Stomach (tissue), 9 donors: ENCODE measurements around the gene FOLR1. TPM values are rescaled to one million over a fixed set of nuclear protein-coding genes. Genes with fewer than 3 reads are reported as not detected.
"Not testable (repeated sequence)": the region's sequence is repeated elsewhere in the genome, so short reads cannot be mapped to it uniquely, and the experiment has no call there.

Experiments
- DNase-seq, 2 donors: peaks; one replicate each; pipeline versions ENCODE4 v3.0.0 to v3.0.0-alpha.2; 2013 to 2019
- H3K27ac ChIP-seq, 5 donors: fragments of 200-600 bp in 4 of 5; sonication (generic) in 4 of 5; one replicate each; pipeline ENCODE4 v1.5.1; 2013 to 2019; ENCODE audit warnings: mild to moderate bottlenecking in 1 of 5, moderate library complexity in 1 of 5
- H3K27me3 ChIP-seq, 3 donors: fragments of 200-600 bp; sonication (generic); one replicate each; pipeline ENCODE4 v1.5.1; 2017 to 2019; ENCODE audit warnings: mixed run types in 1 of 3
- H3K36me3 ChIP-seq, 4 donors: fragments of 200-600 bp; sonication (generic); 1 replicate in 3 of 4; 2 replicates in 1 of 4; pipeline ENCODE4 v1.5.1; 2016 to 2019
- H3K4me1 ChIP-seq, 4 donors: fragments of 200-600 bp; sonication (generic); one replicate each; pipeline ENCODE4 v1.5.1; 2016 to 2019
- H3K4me3 ChIP-seq, 4 donors: fragments of 200-600 bp; sonication (generic) in 3 of 4; one replicate each; pipeline ENCODE4 v1.5.1; 2016 to 2019; ENCODE audit warnings: mild to moderate bottlenecking in 1 of 4
- H3K9me3 ChIP-seq, 4 donors: fragments of 200-600 bp; sonication (generic); one replicate each; pipeline ENCODE4 v1.5.1; 2016 to 2019
- EP300 ChIP-seq: sonication (generic); formaldehyde crosslinking; IDR thresholded peaks from one replicate; pipeline ENCODE4 v1.6.1; 2017; ENCODE audit warnings: antibody characterized with exemption
- POLR2A ChIP-seq, 4 donors: fragments of 450-650 bp; IDR thresholded peaks; one replicate each; pipeline ENCODE4 v1.6.1; 2016; ENCODE audit warnings: antibody characterized with exemption in 4 of 4, control low read depth in 2 of 4, mild to moderate bottlenecking in 1 of 4, moderate library complexity in 1 of 4
- POLR2AphosphoS5 ChIP-seq, 3 donors: sonication (generic); formaldehyde crosslinking; IDR thresholded peaks; one replicate each; pipeline ENCODE4 v1.6.1; 2016; ENCODE audit warnings: antibody characterized with exemption in 3 of 3
- WGBS, 5 donors: extraction: QIAGEN DNeasy Blood & Tissue Kit in 3 of 5; methylation state at CpG; one replicate each; pipeline versions ENCODE4 v1.1.5 to v1.1.7; 2013 to 2018; 5-methylcytosine and 5-hydroxymethylcytosine counted together
- intact Hi-C: fragments of 100-400 bp; cut with DNase I; formaldehyde crosslinking; loops from one replicate; pipeline ENCODE4 v1.15.1; 2023; ENCODE audit warnings: low total_unique reads
- polyA plus RNA-seq, 3 donors: library from polyadenylated mRNA; stranded (reverse); fragments of 200-250 nt; gene quantifications; one replicate each; pipeline ENCODE4 v1.2.3, GENCODE V29; 2013
- total RNA-seq, 5 donors: library from RNA; depleted of rRNA; stranded (reverse); fragments of >200 nt; gene quantifications; one replicate each; pipeline versions ENCODE4 v1.1.0 to v1.2.3, GENCODE V29; 2014 to 2016
- TF ChIP-seq, protein P1 (sequence below), 7 experiments: fragments of 450-650 bp in 4 of 7; fragments of 200-600 bp in 3 of 7; sonication (generic) in 3 of 7; IDR thresholded peaks; one replicate each; pipeline ENCODE4 v1.5.1; 2016 to 2019; ENCODE audit warnings: antibody characterized with exemption in 7 of 7, control low read depth in 2 of 7, mild to moderate bottlenecking in 1 of 7
- donor health status: healthy with polysubstance abuse.
- donor health status: Bipolar disorder and iron deficiency.
- donor health status: healthy.

Gene FOLR1
- total and polyA plus RNA-seq, 8 donors, result 0.55 to 22.6 (median 6.1) TPM; not detected in 3

DNA sequence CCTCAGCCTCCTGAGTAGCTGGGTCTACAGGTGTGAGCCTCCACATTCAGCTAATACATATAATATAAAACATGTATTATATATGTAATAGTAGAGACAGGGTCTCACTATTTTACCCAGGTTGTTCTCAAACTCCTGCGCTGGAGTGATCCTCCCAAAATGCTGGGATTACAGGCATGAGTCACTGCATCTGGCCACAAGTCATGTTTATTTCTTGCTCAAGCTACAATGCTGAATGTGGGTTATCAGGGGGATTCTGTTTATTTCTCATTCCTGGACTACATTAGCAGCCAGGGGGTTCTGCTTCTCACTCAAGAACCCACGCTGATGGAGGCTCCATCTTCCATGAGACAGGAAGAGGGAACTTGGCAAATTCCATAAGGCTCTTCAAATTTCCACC lies 31.6 kb upstream of the FOLR1 start:
- Histone ChIP-seq H3K4me1 (no peaks in the 10 kb centered on the region), H3K9me3 (no peaks in the 10 kb centered on the region), H3K27me3 (peaks cover 0 to 10% (median 0%) of the 10 kb centered on the region in 3 donors), H3K27ac (no peak overlapping the region), H3K4me3 (no peak overlapping the region), H3K36me3 (no peaks in the 10 kb centered on the region)
- 68 to 76% (median 73%) methylated on average over 2 of the region's 2 CpGs for WGBS, 5 donors
- DNase-seq, result no peak
- TF ChIP-seq, protein P1, sequence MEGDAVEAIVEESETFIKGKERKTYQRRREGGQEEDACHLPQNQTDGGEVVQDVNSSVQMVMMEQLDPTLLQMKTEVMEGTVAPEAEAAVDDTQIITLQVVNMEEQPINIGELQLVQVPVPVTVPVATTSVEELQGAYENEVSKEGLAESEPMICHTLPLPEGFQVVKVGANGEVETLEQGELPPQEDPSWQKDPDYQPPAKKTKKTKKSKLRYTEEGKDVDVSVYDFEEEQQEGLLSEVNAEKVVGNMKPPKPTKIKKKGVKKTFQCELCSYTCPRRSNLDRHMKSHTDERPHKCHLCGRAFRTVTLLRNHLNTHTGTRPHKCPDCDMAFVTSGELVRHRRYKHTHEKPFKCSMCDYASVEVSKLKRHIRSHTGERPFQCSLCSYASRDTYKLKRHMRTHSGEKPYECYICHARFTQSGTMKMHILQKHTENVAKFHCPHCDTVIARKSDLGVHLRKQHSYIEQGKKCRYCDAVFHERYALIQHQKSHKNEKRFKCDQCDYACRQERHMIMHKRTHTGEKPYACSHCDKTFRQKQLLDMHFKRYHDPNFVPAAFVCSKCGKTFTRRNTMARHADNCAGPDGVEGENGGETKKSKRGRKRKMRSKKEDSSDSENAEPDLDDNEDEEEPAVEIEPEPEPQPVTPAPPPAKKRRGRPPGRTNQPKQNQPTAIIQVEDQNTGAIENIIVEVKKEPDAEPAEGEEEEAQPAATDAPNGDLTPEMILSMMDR (IDR thresholded peaks at IDR 0.05), result no peak
- TF ChIP-seq POLR2AphosphoS5 (IDR thresholded peaks at IDR 0.05), result no peak
- no peak for TF ChIP-seq POLR2A (IDR thresholded peaks at IDR 0.05)
- TF ChIP-seq EP300, result no peak
- intact Hi-C loops, result no loop called here

DNA sequence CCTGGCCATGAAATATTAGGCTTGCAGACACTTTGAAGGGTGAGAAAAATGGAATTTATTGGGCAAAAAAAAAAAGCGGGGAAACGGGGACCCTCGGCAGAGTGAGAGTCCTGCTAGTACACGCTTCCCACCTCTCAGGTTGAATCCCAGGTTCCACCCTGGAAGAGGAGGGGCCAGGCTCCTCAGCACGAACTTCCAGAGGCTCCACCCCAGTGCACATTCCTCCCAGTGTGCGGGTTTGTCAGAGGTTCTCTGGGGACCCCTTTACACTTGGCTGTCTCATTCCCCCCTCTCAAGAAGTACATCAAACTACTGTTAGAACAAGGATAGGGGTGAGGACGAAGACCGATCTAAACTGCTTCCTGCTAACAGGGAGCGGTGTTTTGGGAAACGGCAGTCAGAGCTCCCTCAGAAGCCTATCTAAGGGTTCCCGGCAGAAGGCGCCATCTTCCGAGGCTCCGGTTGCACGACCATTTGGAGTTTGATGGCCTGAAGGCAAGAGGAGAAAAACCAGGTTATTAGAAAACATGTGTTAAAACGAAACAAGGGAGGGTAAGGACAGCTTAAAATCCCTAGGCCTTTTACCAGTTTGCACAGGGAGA lies 28.9 kb upstream of the FOLR1 start:
- WGBS, 5 donors, result 75 to 88% (median 84%) methylated on average over 16 of the region's 16 CpGs
- DNase-seq, result no peak
- TF ChIP-seq, protein P1 (IDR thresholded peaks at IDR 0.05), result no peak
- no peak for TF ChIP-seq EP300
- no peak for TF ChIP-seq POLR2A (IDR thresholded peaks at IDR 0.05)
- TF ChIP-seq POLR2AphosphoS5 (IDR thresholded peaks at IDR 0.05), result no peak
- H3K4me3 ChIP-seq, result no peak overlapping the region
- H3K27ac ChIP-seq, result no peak overlapping the region
- no peaks in the 10 kb centered on the region for H3K4me1 ChIP-seq
- intact Hi-C loops, result no loop called here
- H3K9me3 ChIP-seq, result no peaks in the 10 kb centered on the region
- H3K36me3 ChIP-seq, result no peaks in the 10 kb centered on the region
- H3K27me3 ChIP-seq, result peaks cover 0 to 14% (median 0%) of the 10 kb centered on the region in 3 donors

DNA sequence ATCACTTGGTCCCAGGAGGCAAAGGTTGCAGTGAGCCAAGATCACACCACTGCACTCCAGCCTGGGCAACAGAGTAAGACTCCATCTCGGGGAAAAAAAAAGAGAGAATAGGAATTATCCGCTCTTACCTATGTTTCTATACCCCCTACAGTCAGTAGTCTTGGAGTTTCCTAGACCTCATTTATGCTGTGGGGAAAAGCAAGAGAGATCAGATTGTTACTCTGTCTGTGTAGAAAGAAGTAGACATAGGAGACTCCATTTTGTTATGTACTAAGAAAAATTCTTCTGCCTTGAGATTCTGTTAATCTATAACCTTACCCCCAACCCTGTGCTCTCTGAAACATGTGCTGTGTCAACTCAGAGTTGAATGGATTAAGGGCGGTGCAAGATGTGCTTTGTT lies 27.8 kb upstream of the FOLR1 start:
- DNase-seq, H3K27ac ChIP-seq, H3K4me1 ChIP-seq, intact Hi-C loops, H3K27me3 ChIP-seq, H3K4me3 ChIP-seq, H3K36me3 ChIP-seq, H3K9me3 ChIP-seq: not testable (repeated sequence)
- WGBS, 5 donors, result 78 to 98% (median 93%) methylated on average over 1 to 2 of the region's 3 CpGs

DNA sequence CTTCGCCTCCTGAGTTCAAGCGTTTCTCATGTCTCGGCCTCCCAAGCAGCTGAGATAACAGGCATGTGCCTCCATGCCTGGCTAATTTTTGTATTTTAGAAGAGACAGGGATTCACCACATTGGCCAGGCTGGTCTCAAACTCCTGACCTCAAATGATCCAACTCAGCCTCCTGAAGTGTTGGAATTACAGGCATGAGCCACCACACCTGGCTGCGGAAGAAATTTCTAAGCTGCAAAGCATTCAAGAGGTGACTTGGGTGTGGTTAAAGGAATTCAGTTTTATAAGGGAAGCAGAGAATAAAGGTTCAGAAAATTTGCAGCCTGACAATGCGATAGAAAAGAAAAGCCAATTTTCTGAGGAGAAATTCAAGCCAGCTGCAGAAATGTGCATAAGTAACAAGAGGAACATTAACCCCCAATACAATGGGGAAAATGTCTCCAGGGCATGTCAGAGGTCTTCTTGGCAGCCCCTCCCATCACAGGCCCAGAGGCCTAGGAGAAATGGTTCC lies 22.8 kb upstream of the FOLR1 start:
- intact Hi-C loops, H3K36me3 ChIP-seq, H3K4me3 ChIP-seq, H3K4me1 ChIP-seq, DNase-seq, H3K9me3 ChIP-seq, H3K27me3 ChIP-seq, H3K27ac ChIP-seq: not testable (repeated sequence)
- WGBS, 5 donors, result 90 to 95% (median 93%) methylated on average over 5 of the region's 5 CpGs

DNA sequence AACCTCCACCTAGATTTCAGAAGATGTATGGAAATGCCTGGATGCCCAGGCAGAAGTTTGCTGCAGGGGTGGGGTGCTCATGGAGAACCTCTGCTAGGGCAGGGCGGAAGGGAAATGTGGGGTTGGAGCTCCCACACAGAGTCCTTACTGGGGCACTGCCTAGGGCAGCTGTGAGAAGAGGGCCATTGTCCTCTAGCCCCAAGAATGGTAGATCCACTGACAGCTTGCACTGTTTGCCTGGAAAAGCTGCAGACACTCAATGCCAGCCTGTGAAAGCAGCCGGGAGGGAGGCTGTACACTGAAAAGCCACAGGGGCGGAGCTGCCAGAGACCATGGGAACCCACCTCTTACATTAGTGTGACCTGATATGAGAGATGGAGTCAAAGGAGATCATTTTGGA lies 22.2 kb upstream of the FOLR1 start:
- H3K36me3 ChIP-seq, H3K4me1 ChIP-seq, H3K27me3 ChIP-seq, H3K27ac ChIP-seq, H3K9me3 ChIP-seq, H3K4me3 ChIP-seq, DNase-seq, intact Hi-C loops: not testable (repeated sequence)
- 71 to 86% (median 78%) methylated on average over 3 of the region's 3 CpGs for WGBS, 5 donors

DNA sequence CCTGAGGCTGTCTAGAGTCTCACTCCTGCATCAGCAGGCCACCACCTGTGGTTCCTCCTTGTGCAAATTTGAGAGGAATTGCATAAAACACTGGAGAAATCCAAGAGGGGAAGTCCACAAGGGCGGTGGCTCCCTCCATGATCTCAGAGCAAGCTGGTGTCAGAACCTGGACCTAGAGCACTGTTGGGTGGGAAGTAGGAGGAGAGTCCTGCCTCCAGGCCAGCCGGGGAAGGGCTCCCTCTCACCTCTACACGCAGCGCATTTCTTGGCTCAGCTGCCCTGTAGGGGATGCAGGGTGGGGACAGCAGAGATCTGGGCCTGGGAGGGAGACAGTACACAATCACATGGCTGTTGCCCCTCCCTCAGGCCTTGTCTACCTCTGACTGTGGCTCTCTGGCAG lies 19.9 kb upstream of the FOLR1 start:
- intact Hi-C loops, H3K4me1 ChIP-seq, DNase-seq, H3K9me3 ChIP-seq, H3K27ac ChIP-seq, H3K4me3 ChIP-seq, H3K36me3 ChIP-seq, H3K27me3 ChIP-seq: not testable (repeated sequence)
- 69 to 82% (median 74%) methylated on average over 4 of the region's 4 CpGs for WGBS, 5 donors
